Activated CD4-positive, alpha-beta T cell treated with anti-CD3 and anti-CD28 coated beads for 48 hours (primary cell): ENCODE results near the gene SYT9.

Experiments
- DNase-seq: peaks from one replicate; pipeline ENCODE4 v3.0.0-alpha.2; 2020

The SYT9 gene

GRCh38 chr11:7485186-7486097 is 233.7 kb downstream of the SYT9 start, which contains the start of gene OLFML1:
Gene OLFML1, plus strand, starts transcription at chr11:7485506. Its CDS starts 370 bp downstream, at chr11:7485876.
- no peak for DNase-seq

GRCh38 chr11:7486098-7486780 is 234.5 kb downstream of the SYT9 start:
- DNase-seq = no peak

DNA sequence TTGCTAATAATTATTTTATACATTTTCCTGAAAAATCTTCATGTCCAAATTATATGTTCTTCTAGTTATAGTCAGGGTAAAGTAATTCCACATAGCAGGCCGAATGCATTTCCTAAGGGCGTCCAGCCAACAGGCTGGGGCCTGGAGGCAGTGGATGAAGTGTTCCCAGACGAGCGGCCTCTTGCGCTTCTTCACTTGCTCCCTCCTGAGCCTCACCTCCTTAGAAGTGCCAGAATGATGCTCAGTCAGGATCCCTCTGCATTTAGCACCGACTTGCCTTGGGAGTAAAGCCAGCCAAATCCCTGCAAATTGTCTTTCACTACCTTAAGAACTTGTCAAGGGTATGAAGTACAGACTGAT is 235.1 kb downstream of the SYT9 start:
- DNase-seq = no peak

- no peak for DNase-seq
Measured at GRCh38 chr11:7487360-7487759, 235.7 kb downstream of the SYT9 start.

GRCh38 chr11:7488681-7489080 is 237.0 kb downstream of the SYT9 start:
- DNase-seq = no peak

DNA sequence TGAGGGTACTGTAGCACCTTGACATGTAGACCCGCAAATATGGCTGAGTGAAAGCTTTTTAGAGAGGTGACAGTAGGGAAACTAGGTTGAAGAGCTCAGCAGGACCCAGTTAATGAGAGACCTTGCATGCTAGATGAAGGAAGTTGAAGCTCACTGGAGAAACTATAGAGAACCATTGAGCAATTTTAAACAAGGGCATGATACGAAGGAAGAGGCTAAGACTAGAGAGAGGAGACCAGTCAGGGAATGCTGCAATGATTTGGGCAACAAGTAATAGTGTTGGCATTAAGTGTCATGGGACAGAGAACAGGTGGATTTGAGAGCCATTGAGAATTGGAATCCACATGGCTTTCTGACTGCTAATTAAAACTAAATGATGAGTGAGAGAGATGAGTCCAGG is 237.7 kb downstream of the SYT9 start:
- DNase-seq = no peak

DNA sequence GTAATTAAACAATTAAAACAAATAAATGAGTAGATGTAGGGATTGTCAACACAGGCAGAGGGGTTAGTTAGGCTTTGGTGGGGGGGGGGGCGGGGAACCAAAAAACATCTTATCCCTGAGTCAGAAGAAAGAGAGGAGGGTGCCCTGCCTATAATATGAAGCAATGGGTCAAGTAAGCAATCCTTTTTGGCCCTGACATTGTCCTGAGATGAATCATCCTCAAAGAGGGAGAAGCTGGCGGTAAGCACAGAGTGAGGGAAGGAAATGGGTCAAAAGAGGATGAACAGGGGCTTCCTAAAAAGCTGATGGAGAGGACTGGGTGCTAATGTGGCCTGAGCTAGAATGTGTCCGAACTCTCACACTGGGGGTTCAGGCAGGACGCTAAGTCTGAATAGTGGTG is 238.3 kb downstream of the SYT9 start:
- DNase-seq = no peak

GRCh38 chr11:7490535-7490934 is 238.8 kb downstream of the SYT9 start:
- no peak for DNase-seq

GRCh38 chr11:7492253-7492652 is 240.5 kb downstream of the SYT9 start:
- no peak for DNase-seq

DNA sequence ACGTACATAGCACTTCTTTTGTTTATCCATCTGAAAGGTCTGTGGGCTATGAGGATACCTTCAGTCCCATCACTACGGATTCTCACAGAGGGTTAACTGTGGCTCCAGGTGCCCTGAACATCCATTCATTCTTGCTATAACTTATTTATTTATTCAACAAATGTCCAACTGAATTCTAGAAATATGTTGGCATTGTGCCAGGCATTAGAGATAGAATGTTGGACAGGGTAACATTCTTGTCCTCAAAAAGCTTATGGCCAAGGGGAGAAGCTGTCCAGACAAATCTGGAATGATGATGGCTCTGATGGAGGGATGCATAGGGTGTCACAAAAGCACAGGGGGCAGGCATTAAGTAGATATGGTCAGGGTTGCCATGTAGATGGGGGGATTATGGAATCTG is 242.0 kb downstream of the SYT9 start:
- DNase-seq = no peak

DNA sequence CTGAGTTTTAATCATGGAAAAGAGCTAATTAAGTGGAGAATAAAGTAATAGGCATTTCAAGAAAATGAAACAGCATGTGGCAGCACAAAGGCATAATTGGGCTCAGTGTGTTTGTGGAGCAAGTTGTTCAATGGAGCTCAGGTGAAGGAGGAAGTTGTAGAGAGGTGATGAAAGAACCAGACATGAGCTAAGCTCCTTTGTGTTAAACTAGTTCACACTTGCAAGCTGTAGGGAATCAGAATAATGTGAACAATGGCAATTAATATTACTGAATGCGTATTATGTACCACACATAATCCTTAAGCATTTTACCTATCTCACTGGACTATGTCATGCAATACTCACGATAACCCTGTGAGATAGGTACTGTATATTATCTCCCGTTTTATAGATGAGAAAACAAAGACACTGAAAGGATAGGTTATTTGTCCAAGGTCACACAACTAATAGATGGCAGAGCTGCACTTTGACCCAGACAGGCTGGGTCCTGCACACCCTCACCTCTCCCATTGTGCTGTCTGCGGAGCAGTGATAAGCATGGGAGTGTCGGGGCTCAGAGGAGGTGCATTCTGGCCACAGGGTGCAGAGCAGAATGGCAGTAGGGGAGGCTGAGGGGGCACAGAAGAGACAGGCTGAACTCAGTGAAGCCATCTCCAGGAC is 242.5 kb downstream of the SYT9 start:
- no peak for DNase-seq

DNA sequence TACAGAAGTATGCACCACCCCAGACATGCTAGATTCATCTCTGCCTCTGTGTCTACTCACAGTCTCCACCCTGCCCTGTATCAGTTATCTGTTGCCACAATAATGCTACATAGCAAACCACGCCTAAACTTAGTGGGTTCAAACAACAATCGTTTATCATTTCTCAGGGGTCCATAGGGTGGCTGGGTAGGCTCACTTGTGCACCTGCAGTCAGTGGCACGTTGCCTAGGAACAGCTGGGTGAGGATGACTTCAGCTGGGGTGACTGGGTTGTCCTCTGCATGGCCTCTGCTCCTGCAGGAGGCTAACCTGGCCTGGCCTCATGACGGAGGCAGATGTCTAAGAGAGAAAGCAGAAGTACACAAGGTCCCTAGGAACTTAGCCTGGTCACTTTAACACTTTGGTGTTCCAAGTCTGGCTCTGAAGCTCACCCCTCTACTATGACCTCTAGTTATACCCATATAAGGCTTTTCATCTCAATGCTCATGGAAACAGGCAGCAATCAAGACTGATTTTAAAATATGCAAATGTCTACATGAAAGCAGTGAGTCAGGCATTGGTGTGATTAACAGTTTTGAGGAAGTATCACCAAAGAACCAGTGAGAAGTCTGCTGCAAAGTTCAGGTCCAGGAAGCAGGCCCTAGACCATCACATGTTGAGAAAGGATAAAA is 244.3 kb downstream of the SYT9 start:
- DNase-seq = peak; percentile 20

DNA sequence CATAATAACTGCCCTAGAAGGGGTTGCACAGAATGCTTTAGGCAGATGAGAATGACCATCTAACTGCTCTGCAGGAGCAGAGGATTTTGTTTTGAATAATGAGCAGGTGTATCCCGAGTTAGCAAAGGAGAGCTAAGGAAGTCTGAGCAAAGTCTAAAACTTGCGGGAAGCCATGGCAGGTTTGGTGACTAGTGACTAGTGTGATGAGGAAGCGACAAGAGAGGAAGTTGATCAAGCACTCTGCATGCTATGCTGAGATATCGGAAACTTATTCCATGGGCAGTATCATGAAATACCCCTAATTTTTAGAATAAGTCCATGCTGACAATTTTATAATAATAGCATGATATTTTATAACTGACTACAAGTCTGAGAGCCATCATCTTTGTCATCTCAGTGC is 246.5 kb downstream of the SYT9 start:
- no peak for DNase-seq

DNA sequence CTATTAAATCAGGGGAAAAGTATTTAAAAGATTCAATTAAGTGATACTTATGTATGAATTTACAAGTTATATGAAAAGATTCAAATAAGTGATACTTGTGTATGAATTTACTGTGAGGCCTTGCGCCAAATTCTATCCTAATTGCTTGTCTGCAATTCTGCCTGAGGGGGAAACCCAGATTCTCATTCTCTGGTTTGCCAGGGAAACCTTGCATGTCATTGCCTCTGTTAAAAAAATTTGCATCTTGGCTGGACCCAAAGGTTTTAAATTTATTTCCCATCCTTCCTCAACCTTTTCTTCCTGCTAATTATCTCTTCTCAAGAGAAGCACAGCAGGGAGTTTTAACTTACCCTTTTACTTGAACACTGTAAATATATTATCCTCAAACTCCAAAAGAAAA is 247.4 kb downstream of the SYT9 start:
- no peak for DNase-seq

- DNase-seq = no peak
Measured at GRCh38 chr11:7500251-7500650, 248.5 kb downstream of the SYT9 start.

GRCh38 chr11:7501251-7501650 is 249.5 kb downstream of the SYT9 start:
- DNase-seq = no peak

- DNase-seq = no peak
Measured at GRCh38 chr11:7501894-7502293, 250.2 kb downstream of the SYT9 start.

DNA sequence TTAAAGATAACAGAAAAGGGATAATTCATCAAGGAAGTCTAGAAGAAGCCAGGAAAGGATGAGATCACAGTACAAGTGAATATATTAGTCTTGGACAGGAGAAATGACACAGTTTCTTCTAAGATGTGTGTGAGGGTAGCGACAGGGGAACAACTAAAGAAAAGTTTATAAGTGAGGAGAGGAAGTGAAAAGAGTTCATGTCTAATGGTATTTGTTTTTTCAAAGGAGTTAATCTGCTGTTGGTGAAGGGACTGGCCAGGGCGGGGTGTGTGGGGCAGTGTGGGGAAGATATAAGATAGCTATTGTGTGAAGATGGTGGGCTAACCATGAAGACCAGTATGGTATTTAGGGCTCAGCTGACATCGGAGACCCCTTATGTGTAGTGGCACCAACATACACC is 254.5 kb downstream of the SYT9 start:
- no peak for DNase-seq

DNA sequence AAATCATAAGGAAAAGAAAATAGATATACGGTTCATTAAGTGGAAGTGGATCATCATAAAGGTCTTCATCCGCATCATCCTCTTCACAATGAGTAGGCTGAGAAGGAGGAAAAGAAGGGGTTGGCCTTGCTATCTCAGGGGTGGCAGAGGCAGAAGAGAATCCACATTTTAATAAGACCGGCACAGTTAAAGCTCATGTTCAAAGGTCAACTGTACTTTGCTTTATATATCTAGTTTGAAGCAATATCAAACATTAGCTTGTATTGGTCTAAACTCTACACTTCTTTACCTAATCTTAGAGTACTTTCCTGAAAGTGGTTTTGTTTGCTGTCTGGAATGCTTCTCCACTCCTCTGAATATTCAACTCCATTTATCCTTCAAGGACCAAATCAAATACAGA is 256.4 kb downstream of the SYT9 start:
- DNase-seq = no peak

DNA sequence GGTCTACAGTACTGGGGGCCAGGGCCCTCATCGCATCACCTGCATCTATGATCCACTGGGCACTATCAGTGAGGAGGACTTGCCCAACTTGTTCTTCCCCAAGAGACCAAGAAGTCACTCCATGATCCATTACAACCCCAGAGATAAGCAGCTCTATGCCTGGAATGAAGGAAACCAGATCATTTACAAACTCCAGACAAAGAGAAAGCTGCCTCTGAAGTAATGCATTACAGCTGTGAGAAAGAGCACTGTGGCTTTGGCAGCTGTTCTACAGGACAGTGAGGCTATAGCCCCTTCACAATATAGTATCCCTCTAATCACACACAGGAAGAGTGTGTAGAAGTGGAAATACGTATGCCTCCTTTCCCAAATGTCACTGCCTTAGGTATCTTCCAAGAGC is 258.3 kb downstream of the SYT9 start:
- no peak for DNase-seq

DNA sequence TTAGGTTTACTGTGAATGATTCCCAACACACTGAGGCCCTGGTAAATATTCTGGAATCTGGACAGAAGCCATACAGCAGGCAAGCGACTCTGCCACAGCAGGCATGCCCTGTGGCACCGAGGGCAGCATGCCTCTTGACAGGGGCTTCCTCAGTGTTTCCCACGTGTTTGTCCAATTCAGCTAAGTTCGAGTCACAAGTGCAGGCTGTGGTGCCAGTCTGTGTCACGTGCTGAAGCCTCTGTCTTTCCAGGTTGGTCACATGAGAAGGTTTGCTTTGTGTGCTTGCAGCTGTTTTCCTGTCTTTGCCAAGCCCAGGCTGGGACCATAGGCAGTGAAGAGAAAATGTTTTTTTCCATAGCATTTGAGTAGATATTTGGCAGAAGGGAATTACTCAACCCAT is 259.7 kb downstream of the SYT9 start:
- DNase-seq = no peak

GRCh38 chr11:7512525-7513233 is 261.0 kb downstream of the SYT9 start:
- DNase-seq = peak; percentile 12
